ENCODE data around the gene MRGPRG.

The MRGPRG gene

GRCh38 chr11:3202305-3202704 is 16.3 kb downstream of the MRGPRG start:
- H3K4ac ChIP-seq (ENCODE audit: low read depth, low read length) = no peak overlapping the region
- H3K27me3 ChIP-seq (ENCODE audit: insufficient read depth, low read length, poor library complexity) = peaks cover 9% of the 10 kb centered on the region
- no peak overlapping the region for H3K56ac ChIP-seq (ENCODE audit: low read length)
- no peaks in the 10 kb centered on the region for H3K4me1 ChIP-seq (ENCODE audit: control insufficient read depth, low read depth, low read length)
- H3K18ac ChIP-seq (ENCODE audit: low read length) = no peak overlapping the region
- no peak overlapping the region for H3K4me3 ChIP-seq (ENCODE audit: low read length)
- H2BK120ac ChIP-seq (ENCODE audit: low read depth, low read length) = no peak overlapping the region
- no peak overlapping the region for H2AK5ac ChIP-seq (ENCODE audit: low read length)
- no peaks in the 10 kb centered on the region for H3K79me1 ChIP-seq (ENCODE audit: low read length)
- no peak overlapping the region for H3K27ac ChIP-seq (ENCODE audit: low read depth, low read length)
- H4K5ac ChIP-seq (ENCODE audit: low read length) = no peak overlapping the region
- no CpG with 5 or more reads among the region's 7 CpGs for WGBS (ENCODE audit: extremely low coverage, insufficient coverage, low lambda C conversion rate)
- H3K4me2 ChIP-seq (ENCODE audit: low read length) = no peak overlapping the region
- H2BK15ac ChIP-seq (replicated peaks; ENCODE audit: low read depth) = no peak overlapping the region
- H3K36me3 ChIP-seq (ENCODE audit: control insufficient read depth, insufficient read depth, low read length) = no peaks in the 10 kb centered on the region
- H3K23ac ChIP-seq (ENCODE audit: low read length) = no peak overlapping the region
- no peak overlapping the region for H4K8ac ChIP-seq (ENCODE audit: low read depth, low read length)
- no peak overlapping the region for H2BK5ac ChIP-seq (ENCODE audit: low read length)
- H3K9ac ChIP-seq (ENCODE audit: low read length) = no peak overlapping the region
- no peaks in the 10 kb centered on the region for H3K79me2 ChIP-seq (ENCODE audit: control insufficient read depth, insufficient read depth, low read length)
- DNase-seq = no peak

- H3K4me3 ChIP-seq (ENCODE audit: low read length) = no peak overlapping the region
- no peak overlapping the region for H3K9ac ChIP-seq (ENCODE audit: low read length)
- H3K27me3 ChIP-seq (ENCODE audit: insufficient read depth, low read length, poor library complexity) = peaks cover 9% of the 10 kb centered on the region
- no peak overlapping the region for H4K8ac ChIP-seq (ENCODE audit: low read depth, low read length)
- no peaks in the 10 kb centered on the region for H3K79me1 ChIP-seq (ENCODE audit: low read length)
- no peak overlapping the region for H2AK5ac ChIP-seq (ENCODE audit: low read length)
- no peaks in the 10 kb centered on the region for H3K79me2 ChIP-seq (ENCODE audit: control insufficient read depth, insufficient read depth, low read length)
- H3K4ac ChIP-seq (ENCODE audit: low read depth, low read length) = no peak overlapping the region
- H2BK120ac ChIP-seq (ENCODE audit: low read depth, low read length) = no peak overlapping the region
- no peak overlapping the region for H3K18ac ChIP-seq (ENCODE audit: low read length)
- H3K4me1 ChIP-seq (ENCODE audit: control insufficient read depth, low read depth, low read length) = no peaks in the 10 kb centered on the region
- WGBS (ENCODE audit: extremely low coverage, insufficient coverage, low lambda C conversion rate) = no CpG with 5 or more reads among the region's 17 CpGs
- DNase-seq = no peak
- no peak overlapping the region for H3K23ac ChIP-seq (ENCODE audit: low read length)
- H3K27ac ChIP-seq (ENCODE audit: low read depth, low read length) = no peak overlapping the region
- H4K5ac ChIP-seq (ENCODE audit: low read length) = no peak overlapping the region
- no peak overlapping the region for H2BK5ac ChIP-seq (ENCODE audit: low read length)
- no peaks in the 10 kb centered on the region for H3K36me3 ChIP-seq (ENCODE audit: control insufficient read depth, insufficient read depth, low read length)
- no peak overlapping the region for H3K4me2 ChIP-seq (ENCODE audit: low read length)
- no peak overlapping the region for H2BK15ac ChIP-seq (replicated peaks; ENCODE audit: low read depth)
- H3K56ac ChIP-seq (ENCODE audit: low read length) = no peak overlapping the region
Observed at GRCh38 chr11:3201677-3202181, 16.9 kb downstream of the MRGPRG start.

- DNase-seq = no peak
- H3K27me3 ChIP-seq (ENCODE audit: insufficient read depth, low read length, poor library complexity) = peaks cover 9% of the 10 kb centered on the region
Observed at GRCh38 chr11:3201112-3201581, 17.5 kb downstream of the MRGPRG start.

GRCh38 chr11:3200388-3201111 is 18.1 kb downstream of the MRGPRG start:
- Histone ChIP-seq H3K23ac (ENCODE audit: low read length) (no peak overlapping the region), H2BK5ac (ENCODE audit: low read length) (no peak overlapping the region), H3K79me1 (ENCODE audit: low read length) (no peaks in the 10 kb centered on the region), H2BK15ac (replicated peaks; ENCODE audit: low read depth) (no peak overlapping the region), H3K27me3 (ENCODE audit: insufficient read depth, low read length, poor library complexity) (peaks cover 9% of the 10 kb centered on the region), H4K5ac (ENCODE audit: low read length) (no peak overlapping the region), H3K79me2 (ENCODE audit: control insufficient read depth, insufficient read depth, low read length) (no peaks in the 10 kb centered on the region), H2BK120ac (ENCODE audit: low read depth, low read length) (no peak overlapping the region), H3K18ac (ENCODE audit: low read length) (no peak overlapping the region), H3K27ac (ENCODE audit: low read depth, low read length) (no peak overlapping the region), H3K36me3 (ENCODE audit: control insufficient read depth, insufficient read depth, low read length) (no peaks in the 10 kb centered on the region), H3K4me1 (ENCODE audit: control insufficient read depth, low read depth, low read length) (no peaks in the 10 kb centered on the region), H4K8ac (ENCODE audit: low read depth, low read length) (no peak overlapping the region), H3K4me2 (ENCODE audit: low read length) (no peak overlapping the region), H3K4ac (ENCODE audit: low read depth, low read length) (no peak overlapping the region), H3K56ac (ENCODE audit: low read length) (no peak overlapping the region), H3K4me3 (ENCODE audit: low read length) (no peak overlapping the region), H2AK5ac (ENCODE audit: low read length) (no peak overlapping the region), H3K9ac (ENCODE audit: low read length) (no peak overlapping the region)
- no CpG with 5 or more reads among the region's 12 CpGs for WGBS (ENCODE audit: extremely low coverage, insufficient coverage, low lambda C conversion rate)
- DNase-seq = no peak

More at GRCh38 chr11:3201112-3201581, 17.5 kb downstream of the MRGPRG start:
- no peak overlapping the region for H3K4ac ChIP-seq (ENCODE audit: low read depth, low read length)
- H3K36me3 ChIP-seq (ENCODE audit: control insufficient read depth, insufficient read depth, low read length) = no peaks in the 10 kb centered on the region
- H3K79me1 ChIP-seq (ENCODE audit: low read length) = no peaks in the 10 kb centered on the region
- no peak overlapping the region for H3K23ac ChIP-seq (ENCODE audit: low read length)
- no peak overlapping the region for H3K18ac ChIP-seq (ENCODE audit: low read length)
- no CpG with 5 or more reads among the region's 15 CpGs for WGBS (ENCODE audit: extremely low coverage, insufficient coverage, low lambda C conversion rate)
- H2BK15ac ChIP-seq (replicated peaks; ENCODE audit: low read depth) = no peak overlapping the region
- no peak overlapping the region for H4K5ac ChIP-seq (ENCODE audit: low read length)
- no peak overlapping the region for H2AK5ac ChIP-seq (ENCODE audit: low read length)
- H3K4me2 ChIP-seq (ENCODE audit: low read length) = no peak overlapping the region
- H3K4me3 ChIP-seq (ENCODE audit: low read length) = no peak overlapping the region
- no peak overlapping the region for H3K9ac ChIP-seq (ENCODE audit: low read length)
- no peak overlapping the region for H4K8ac ChIP-seq (ENCODE audit: low read depth, low read length)
- H3K27ac ChIP-seq (ENCODE audit: low read depth, low read length) = no peak overlapping the region
- H3K4me1 ChIP-seq (ENCODE audit: control insufficient read depth, low read depth, low read length) = no peaks in the 10 kb centered on the region
- no peak overlapping the region for H2BK120ac ChIP-seq (ENCODE audit: low read depth, low read length)
- H2BK5ac ChIP-seq (ENCODE audit: low read length) = no peak overlapping the region
- no peak overlapping the region for H3K56ac ChIP-seq (ENCODE audit: low read length)
- H3K79me2 ChIP-seq (ENCODE audit: control insufficient read depth, insufficient read depth, low read length) = no peaks in the 10 kb centered on the region

GRCh38 chr11:3199537-3200295 is 18.9 kb downstream of the MRGPRG start:
- no peak overlapping the region for H2BK120ac ChIP-seq (ENCODE audit: low read depth, low read length)
- no peaks in the 10 kb centered on the region for H3K79me2 ChIP-seq (ENCODE audit: control insufficient read depth, insufficient read depth, low read length)
- H3K79me1 ChIP-seq (ENCODE audit: low read length) = no peaks in the 10 kb centered on the region
- no peak overlapping the region for H2AK5ac ChIP-seq (ENCODE audit: low read length)
- no peak for DNase-seq
- H2BK5ac ChIP-seq (ENCODE audit: low read length) = no peak overlapping the region
- no peak overlapping the region for H2BK15ac ChIP-seq (replicated peaks; ENCODE audit: low read depth)
- no peak overlapping the region for H3K9ac ChIP-seq (ENCODE audit: low read length)
- peaks cover 9% of the 10 kb centered on the region for H3K27me3 ChIP-seq (ENCODE audit: insufficient read depth, low read length, poor library complexity)
- H3K18ac ChIP-seq (ENCODE audit: low read length) = no peak overlapping the region
- H3K4me1 ChIP-seq (ENCODE audit: control insufficient read depth, low read depth, low read length) = no peaks in the 10 kb centered on the region
- no peak overlapping the region for H3K56ac ChIP-seq (ENCODE audit: low read length)
- no peak overlapping the region for H3K4me3 ChIP-seq (ENCODE audit: low read length)
- no CpG with 5 or more reads among the region's 19 CpGs for WGBS (ENCODE audit: extremely low coverage, insufficient coverage, low lambda C conversion rate)
- no peak overlapping the region for H3K4ac ChIP-seq (ENCODE audit: low read depth, low read length)
- H3K23ac ChIP-seq (ENCODE audit: low read length) = no peak overlapping the region
- no peaks in the 10 kb centered on the region for H3K36me3 ChIP-seq (ENCODE audit: control insufficient read depth, insufficient read depth, low read length)
- no peak overlapping the region for H4K5ac ChIP-seq (ENCODE audit: low read length)
- H3K4me2 ChIP-seq (ENCODE audit: low read length) = no peak overlapping the region
- no peak overlapping the region for H4K8ac ChIP-seq (ENCODE audit: low read depth, low read length)
- no peak overlapping the region for H3K27ac ChIP-seq (ENCODE audit: low read depth, low read length)

All from mesendoderm (in vitro differentiated cells).